Measurements from ENCODE around the gene PRDM15. TPM values are rescaled to one million over a fixed set of nuclear protein-coding genes. Genes with fewer than 3 reads are reported as not detected.

Gene PRDM15
- total RNA-seq, 2 experiments from 2014 or later, result 19.7 to 30.2 TPM

DNA sequence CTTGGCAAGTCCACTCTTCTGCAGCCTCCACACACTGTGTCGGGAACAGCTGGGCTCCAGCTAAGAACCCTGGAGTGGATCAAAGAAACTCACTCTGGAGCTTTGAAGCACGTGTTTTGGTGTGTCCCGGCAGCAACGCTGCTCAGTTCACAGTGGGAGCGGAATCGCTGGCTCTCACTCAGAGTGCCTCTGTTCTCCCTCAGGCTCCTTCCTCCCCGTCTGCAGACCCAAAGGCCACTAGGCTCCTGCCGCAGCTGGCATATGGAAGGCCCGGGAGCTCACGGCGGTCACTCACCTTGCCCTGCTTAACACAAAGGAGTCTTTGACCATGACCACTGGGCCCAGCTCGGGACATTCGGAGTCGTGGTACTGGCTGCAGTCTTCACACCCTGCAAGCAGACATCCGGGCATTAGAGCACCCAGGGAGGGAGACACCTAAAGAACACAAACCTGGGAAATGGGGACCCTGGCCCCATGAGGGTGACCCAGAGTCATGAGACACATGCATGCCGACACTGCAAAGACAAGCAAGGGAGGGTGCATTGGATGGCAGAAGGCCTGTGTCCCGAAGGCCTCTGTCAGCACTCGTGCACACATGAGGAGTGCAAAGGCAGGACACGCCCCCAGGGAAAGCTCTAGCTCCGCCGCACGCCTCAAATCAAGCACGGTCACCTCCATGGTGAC lies 19.7 kb downstream of the PRDM15 start:
- Histone ChIP-seq H3K36me3 (ENCODE audit: insufficient read depth, low read length) (peaks cover 46% of the 10 kb centered on the region), H3K9me2 (ENCODE audit: insufficient read depth, low read length) (no peaks in the 10 kb centered on the region), H3K4me1 (ENCODE audit: insufficient read depth, low read length, poor library complexity, severe bottlenecking) (peaks cover 41% of the 10 kb centered on the region), H3K79me2 (ENCODE audit: insufficient read depth, low read depth, low read length) (peaks cover 18% of the 10 kb centered on the region; the same call in 1 of the 2 replicates), H4K20me1 (ENCODE audit: insufficient read depth, low read length) (no peaks in the 10 kb centered on the region), H3K9me3 (ENCODE audit: low read length) (no peaks in the 10 kb centered on the region), H3K27ac (ENCODE audit: low read depth, low read length, poor library complexity, severe bottlenecking) (no peak overlapping the region), H2AFZ (ENCODE audit: low read length) (no peak overlapping the region), H3K4me2 (ENCODE audit: low read length) (no peak overlapping the region), H3K4me3 (ENCODE audit: low read depth, low read length, poor library complexity, severe bottlenecking) (no peak overlapping the region)
- ChIA-PET CTCF (ENCODE audit: unreplicated experiment) (interaction anchor here (0.6 to 1.0 kb wide), 2 partner anchors 10 to 74 kb away, joined by 3 to 4 read pairs; no protein-coding TSS in a partner anchor), POLR2A (interaction anchor here (1.1 to 1.9 kb wide), 3 partner anchors 17 to 26 kb away, joined by 4 to 6 read pairs (median 5); no protein-coding TSS in a partner anchor)
- BruUV-seq (replicated peaks), result no TSS peak
- intact Hi-C loops (cut with micrococcal nuclease; ENCODE audit: unreplicated experiment), result no loop called here
- DNase-seq (ENCODE audit: low spot score), result no peak
- no peak for TF ChIP-seq EZH2phosphoT487 (IDR thresholded peaks at IDR 0.05; ENCODE audit: borderline replicate concordance, low read depth, low read length)
- TF ChIP-seq, protein P1, sequence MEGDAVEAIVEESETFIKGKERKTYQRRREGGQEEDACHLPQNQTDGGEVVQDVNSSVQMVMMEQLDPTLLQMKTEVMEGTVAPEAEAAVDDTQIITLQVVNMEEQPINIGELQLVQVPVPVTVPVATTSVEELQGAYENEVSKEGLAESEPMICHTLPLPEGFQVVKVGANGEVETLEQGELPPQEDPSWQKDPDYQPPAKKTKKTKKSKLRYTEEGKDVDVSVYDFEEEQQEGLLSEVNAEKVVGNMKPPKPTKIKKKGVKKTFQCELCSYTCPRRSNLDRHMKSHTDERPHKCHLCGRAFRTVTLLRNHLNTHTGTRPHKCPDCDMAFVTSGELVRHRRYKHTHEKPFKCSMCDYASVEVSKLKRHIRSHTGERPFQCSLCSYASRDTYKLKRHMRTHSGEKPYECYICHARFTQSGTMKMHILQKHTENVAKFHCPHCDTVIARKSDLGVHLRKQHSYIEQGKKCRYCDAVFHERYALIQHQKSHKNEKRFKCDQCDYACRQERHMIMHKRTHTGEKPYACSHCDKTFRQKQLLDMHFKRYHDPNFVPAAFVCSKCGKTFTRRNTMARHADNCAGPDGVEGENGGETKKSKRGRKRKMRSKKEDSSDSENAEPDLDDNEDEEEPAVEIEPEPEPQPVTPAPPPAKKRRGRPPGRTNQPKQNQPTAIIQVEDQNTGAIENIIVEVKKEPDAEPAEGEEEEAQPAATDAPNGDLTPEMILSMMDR (conservative IDR thresholded peaks at IDR 0.05; ENCODE audit: low read length), result no peak

DNA sequence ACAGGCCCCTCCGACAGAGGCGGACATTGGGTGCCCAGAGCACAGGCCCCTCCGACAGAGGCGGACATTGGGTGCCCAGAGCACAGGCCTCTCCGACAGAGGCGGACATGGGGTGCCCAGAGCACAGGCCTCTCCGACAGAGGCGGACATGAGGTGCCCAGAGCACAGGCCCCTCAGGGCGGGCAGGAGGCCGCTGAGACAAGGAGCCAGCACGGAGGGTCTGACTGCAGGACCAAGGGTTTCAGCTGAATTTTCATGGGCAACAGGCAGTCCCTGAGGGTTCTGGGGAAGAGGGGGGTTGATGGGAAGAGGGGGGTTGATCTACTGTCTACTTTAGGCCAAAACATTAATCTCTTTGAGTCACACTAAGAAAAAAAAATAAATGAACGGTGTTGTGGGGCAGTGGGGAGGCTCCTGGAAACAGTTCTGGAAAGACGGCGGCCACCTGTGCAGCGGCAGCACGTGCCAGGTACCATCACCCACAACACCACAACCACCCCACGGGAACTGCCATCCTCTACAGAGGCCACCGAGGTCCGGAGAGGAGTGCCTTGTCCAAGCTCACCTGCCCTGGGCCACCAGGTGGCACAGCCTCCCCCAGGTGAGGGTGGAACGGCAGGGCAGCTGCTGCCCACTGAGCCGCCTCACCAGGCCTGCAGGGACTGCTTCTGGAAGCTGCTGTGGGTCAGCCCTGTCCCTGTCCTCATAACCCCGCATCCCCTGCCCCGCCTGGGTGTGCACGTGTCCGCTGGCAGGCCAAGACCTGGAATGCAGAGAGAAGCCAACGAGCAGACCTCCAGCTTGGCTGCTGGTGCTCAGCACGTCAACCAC lies 20.5 kb downstream of the PRDM15 start:
- CTCF ChIA-PET (ENCODE audit: unreplicated experiment), result interaction anchor here (0.6 kb wide), 1 partner anchor 75 kb away, joined by 4 read pairs; no protein-coding TSS in a partner anchor
- H3K36me3 ChIP-seq (ENCODE audit: insufficient read depth, low read length), result peaks cover 53% of the 10 kb centered on the region
- TF ChIP-seq EZH2phosphoT487 (IDR thresholded peaks at IDR 0.05; ENCODE audit: borderline replicate concordance, low read depth, low read length), result no peak
- TF ChIP-seq, protein P1 (conservative IDR thresholded peaks at IDR 0.05; ENCODE audit: low read length), result no peak

More for the DNA sequence above, 20.5 kb downstream of the PRDM15 start:
- Histone ChIP-seq H3K79me2 (ENCODE audit: insufficient read depth, low read depth, low read length) (peaks cover 18% of the 10 kb centered on the region; the same call in 1 of the 2 replicates), H3K27ac (ENCODE audit: low read depth, low read length, poor library complexity, severe bottlenecking) (no peak overlapping the region), H3K9me3 (ENCODE audit: low read length) (no peaks in the 10 kb centered on the region), H4K20me1 (ENCODE audit: insufficient read depth, low read length) (no peaks in the 10 kb centered on the region), H3K4me2 (ENCODE audit: low read length) (no peak overlapping the region), H2AFZ (ENCODE audit: low read length) (no peak overlapping the region), H3K4me3 (ENCODE audit: low read depth, low read length, poor library complexity, severe bottlenecking) (no peak overlapping the region), H3K9me2 (ENCODE audit: insufficient read depth, low read length) (no peaks in the 10 kb centered on the region), H3K4me1 (ENCODE audit: insufficient read depth, low read length, poor library complexity, severe bottlenecking) (peaks cover 33% of the 10 kb centered on the region)
- POLR2A ChIA-PET, result interaction anchor here (1.9 kb wide), 1 partner anchor 19 kb away, joined by 6 read pairs; no protein-coding TSS in a partner anchor
- intact Hi-C loops (cut with micrococcal nuclease; ENCODE audit: unreplicated experiment), result no loop called here
- no TSS peak for BruUV-seq (replicated peaks)
- no peak for DNase-seq (ENCODE audit: low spot score)
